GM18858 (cell line): ENCODE results near the gene CCL20.
"Not testable (repeated sequence)": the region's sequence is repeated elsewhere in the genome, so short reads cannot be mapped to it uniquely, and the experiment has no call there.

Source experiments
- ATAC-seq: cut with Tn5 transposase; IDR thresholded peaks from one replicate; pipeline ENCODE4 v1.9.1; 2021; ENCODE audit not compliant: unreplicated experiment

CCL20 gene, protein sequence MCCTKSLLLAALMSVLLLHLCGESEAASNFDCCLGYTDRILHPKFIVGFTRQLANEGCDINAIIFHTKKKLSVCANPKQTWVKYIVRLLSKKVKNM

DNA sequence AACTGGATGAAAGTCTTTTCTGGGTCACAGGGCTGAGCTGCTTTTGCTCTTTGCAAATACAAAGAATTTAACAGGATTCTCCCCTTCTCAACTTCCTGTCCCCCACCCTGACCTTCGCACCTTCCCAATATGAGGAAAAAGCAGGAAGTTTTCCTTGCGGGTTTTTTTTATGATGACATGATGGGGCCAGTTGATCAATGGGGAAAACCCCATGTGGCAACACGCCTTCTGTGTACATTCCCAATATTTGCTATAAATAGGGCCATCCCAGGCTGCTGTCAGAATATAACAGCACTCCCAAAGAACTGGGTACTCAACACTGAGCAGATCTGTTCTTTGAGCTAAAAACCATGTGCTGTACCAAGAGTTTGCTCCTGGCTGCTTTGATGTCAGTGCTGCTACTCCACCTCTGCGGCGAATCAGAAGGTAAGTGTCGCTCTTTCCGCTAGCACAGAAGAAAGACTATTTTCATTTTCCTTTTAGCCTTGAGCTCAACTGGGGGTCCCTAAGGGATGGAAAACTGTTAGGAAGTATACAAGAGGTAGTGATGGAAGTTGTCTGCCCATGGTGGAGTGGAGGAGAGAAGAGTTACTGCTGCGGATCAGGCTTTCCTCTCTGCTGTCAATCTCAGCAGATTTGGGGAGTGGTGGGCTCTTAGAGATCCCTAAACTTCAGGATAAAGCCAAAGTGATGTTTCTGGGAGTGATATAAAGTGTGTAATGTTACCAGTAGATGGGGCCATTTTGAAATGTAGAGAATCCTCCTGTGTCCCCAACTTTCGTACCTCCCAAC is at the start of gene CCL20:
Gene CCL20, plus strand, starts transcription at position 281 of the 792 bp plus-strand sequence. Its CDS starts 70 bp downstream, at position 351.
- ATAC-seq: no peak

DNA sequence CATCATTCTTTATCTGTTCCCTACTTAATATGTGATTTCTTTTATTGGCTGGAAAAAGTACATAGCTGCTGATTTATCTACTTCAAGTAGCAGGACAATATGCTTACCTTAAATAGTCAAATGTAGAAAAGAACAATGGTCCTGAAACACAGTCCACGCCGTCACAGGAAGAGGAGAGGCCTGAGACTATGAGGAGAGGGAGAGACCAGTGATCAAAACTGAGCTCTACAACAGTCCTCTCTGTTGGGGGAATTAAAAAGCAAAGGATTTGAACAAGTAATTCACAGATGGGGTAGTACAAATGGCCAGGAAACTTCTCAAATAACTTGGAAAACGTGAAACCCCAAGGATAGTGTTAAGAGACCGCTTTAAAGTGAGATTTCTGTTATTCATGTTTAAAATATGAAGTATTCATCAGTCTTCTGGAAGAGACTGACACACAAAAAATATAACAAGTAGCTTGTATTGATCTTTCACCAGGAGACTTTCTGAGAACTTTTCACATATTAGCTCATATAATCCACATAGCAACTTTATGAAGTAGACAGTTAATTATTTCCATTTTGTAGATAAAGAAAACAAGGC is 47.8 kb upstream of the CCL20 start:
- no peak for ATAC-seq

DNA sequence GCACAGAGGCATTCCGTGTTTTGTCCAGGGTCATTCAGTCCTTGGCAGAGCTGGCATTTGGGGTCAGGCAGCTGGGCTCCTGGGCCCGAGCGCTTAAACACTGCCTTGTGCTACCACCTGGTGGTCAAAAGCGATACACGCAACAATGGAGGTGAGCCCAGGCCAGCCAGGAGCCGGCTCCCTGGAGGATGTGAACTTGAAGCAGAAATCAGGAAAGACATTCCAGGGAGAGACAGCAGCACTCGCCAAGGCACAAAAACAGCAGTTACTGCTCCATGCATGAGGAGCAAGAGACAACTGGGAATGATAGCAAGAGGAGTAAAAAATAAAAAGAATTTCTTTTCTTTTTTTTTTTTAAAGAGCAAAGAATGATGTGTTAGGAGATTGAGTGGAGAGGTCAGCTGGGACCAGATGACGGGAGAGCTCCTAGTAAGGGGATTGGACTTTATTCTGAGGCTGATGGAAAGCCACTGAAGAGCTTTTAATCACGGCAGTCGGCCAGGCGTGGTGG is 47.2 kb upstream of the CCL20 start:
- ATAC-seq: peak; percentile 99

DNA sequence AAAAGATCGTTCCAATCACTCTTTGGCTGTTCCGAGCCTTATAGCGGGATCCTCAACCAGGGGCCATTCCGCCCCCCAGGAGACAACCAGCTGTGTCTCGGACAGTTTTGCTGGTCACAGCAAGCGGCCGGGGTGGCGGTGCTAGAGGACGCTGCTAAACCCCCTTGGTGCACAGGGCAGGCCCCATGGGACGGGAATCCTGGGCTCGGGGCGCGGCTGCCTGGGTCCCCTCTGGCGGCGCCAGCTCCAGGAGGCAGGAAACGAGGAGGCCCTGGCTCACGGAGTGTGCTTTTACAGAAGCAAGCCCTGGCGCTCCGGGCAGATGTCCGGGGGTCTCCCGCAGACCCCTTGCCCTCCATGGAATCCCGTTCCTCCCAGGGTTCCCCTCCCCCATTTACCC is 45.8 kb upstream of the CCL20 start:
- no peak for ATAC-seq

DNA sequence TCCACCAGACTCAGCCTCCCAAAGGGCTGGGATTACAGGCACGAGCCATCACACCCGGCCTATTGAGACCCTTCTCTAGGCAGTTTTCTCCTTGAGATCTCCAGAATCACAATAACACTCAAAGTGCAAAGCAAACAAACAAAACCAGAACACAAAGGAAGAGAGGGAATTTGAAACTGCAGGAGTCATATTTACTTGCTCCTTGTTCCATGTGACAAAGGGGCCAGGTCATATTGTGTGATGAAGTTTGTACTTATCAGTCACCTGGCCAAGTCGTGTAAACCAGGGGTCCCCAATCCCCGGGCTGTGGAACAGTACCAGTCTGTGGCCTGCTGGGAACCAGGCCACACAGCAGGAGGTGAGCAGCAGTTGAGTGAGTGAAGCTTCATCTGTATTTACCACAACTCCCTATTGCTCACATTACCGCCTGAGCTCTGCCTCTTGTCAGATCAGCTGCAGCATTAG is 41.4 kb upstream of the CCL20 start:
- no peak for ATAC-seq

DNA sequence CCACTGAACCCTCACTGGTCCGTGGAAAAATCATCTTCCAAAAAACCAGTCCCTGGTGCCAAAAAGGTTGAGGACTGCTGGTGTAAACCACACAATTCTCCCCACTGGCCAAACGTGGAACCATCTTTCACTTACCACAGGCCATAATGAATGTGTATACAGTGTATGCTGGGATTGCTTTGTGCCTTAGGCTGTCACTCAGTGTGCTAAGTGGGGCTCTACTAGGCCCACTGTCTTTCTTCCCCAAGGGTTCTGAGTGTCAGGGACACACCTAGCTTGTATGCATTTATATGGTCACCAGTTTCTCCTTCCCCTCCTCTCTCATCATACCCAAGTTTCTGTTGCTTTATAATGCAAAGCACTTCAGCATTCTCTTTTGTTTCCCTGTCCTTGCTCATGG is 40.7 kb upstream of the CCL20 start:
- no peak for ATAC-seq

DNA sequence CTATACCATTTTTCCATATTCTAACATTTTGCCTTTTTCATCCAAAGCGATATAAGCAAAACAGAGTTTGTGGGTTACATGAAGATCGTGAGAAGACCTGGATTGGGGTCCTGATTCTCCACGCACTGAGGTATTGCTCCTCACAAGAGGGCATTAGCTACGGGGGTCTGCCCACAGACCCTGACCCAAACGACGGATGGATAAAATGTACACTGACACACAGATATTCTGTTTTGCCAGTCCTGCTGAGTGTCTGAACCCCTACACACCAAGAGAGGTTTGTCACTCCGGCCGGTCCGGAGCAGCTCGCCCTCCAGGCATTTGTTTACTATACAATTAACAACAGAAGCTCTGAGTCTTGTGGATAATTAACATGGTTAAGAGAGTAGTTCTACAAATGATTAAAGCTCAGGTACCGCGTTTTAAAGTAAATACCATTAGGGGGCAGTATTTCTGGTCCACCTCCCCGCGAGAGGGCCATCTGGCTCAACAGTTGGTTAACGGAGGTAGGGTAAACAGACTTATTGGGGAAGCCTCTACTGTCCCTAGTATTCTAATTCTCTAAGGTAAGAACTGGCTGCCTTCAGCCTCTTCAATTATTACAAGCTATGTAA is 39.5 kb upstream of the CCL20 start:
- no peak for ATAC-seq

DNA sequence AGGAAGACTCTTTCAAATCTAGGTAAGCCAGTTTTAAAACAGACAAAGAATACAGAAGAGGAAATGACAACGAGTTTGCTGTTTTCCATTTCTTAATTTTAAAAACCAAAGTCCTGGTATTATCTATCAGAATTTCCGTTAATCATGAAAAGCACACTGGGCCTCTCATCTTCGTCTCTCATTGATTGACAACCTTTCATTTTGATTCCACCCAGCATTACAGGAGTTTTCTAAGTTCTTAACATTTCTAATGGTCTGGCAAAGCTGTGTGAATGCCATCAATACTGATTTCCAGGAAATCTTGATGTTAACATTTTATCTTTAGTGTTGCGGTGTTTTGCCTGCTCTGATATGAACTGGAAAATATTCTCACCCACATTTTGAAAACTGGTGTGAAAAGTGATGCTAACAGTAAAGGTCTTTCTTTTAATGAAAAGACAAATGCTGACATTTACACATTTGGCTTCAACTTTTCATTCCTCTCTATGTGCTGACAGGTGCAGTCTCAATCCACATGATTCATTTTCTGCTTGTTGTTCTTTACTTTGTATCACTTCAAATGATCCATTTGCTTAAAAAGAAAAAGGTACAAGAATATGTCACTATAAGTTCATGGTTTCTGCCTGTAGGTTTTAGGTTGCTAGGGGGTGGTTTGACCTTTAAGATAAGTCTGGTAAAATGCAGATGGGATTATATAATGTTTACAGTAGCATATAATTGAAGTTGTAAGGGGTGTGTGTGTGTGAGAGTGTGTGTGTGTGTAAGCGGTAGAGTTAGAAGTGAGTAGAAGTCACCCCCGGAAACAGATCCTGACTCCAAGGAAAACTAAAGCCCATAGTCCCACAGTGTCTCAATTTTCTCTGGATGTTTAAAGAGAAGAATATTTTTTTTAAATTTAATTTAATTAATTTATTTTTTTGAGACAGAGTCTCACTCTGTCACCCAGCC is 38.5 kb upstream of the CCL20 start:
- ATAC-seq: no peak

DNA sequence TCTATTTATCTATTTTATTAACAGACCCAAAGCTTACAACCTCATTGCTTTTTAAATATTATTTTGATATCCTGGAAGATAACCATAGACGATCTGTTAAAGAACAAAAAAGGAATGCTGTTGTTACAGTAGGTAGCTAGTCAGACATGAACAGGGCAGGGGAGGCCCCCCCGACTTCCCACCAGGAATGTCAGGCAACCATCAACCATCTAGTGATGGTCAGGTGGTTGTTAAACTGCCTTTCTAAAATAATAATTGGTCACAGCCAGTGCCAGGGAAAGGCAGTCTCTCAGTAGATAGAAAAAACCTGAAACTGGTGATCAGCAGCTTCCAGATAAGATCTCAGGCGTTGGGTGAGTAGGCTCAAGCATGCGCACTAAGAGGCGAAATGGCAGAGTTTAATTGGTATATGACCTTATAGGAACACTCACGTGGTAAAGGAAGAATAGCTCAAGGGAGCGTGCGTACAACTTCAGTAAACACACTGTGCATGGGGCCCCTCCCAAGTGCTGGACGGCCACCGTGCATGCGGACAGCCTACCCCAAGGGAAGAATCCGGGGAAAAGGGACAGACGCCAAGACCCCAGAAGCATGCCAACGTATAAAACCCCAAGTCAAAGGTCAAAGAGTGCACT is 32.5 kb upstream of the CCL20 start:
- ATAC-seq: no peak

DNA sequence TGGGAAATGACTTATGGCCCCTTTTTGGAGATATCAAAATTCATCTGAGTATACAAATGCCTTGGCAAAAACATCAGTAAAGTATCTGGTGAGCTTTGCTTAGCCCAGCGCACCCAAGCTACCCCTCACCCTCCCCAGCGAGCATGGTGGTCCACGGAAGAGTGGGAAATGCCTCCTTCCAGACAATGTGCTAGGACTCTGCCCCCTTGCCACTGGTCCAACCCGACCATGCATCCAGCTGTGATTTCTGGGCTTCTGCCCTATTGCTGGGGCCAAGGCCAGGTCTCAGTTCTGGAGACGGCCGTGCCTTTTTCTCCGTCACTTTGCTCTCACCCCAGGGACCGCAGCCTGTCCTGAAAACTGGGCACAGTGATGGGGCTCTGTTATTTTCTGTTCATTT is 31.8 kb upstream of the CCL20 start:
- no peak for ATAC-seq

DNA sequence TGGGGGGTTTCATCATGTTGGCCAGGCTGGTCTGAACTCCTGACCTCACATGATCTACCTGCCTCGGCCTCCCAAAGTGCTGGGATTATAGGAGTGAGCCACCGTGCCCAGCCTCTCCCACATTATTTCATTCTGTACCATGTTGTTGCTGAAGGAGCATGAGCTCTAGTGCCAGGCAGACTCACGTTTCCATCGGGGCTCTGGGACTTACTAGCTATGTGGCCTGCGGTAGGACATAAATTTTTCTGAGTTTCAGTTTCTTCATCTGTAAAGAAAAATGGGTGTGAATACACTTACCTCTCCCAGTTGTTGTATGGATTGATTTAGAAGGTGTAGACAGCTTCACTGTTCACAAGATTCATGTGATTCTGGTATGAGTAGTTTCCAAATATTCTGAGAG is 30.8 kb upstream of the CCL20 start:
- ATAC-seq: no peak

DNA sequence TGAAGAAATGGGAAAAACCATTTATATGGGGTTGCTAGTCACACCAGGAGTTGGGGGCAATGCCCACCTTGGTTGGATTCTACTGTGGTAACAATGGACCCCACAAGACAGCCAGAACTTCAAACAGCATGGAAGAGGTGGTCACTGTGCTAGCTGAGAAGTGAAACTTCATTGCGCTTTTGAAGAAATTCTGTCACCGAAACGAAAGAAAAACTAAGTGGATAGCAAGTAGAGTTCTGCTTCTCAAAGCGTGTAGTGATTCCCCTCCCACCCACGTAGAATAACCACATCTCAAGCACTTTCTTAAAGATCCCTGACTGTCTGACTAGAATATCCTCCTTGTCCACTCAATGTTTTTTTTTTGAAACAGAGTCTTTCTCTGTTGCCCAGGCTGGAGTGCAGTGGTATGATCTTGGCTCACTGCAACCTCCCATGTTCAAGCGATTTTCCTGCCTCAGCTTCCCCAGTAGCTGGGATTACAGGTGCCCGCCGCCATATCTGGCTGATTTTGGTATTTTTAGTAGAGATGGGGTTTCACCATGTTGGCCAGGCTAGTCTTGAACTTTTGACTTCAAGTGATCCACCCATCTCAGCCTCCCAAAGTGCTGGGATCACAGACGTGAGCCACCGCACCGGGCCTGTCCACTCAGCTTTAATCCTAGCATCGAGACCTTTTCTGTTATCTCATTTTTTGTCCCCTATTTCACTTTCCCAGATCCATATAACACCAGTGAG is 30.1 kb upstream of the CCL20 start:
- ATAC-seq: peak; percentile 98

DNA sequence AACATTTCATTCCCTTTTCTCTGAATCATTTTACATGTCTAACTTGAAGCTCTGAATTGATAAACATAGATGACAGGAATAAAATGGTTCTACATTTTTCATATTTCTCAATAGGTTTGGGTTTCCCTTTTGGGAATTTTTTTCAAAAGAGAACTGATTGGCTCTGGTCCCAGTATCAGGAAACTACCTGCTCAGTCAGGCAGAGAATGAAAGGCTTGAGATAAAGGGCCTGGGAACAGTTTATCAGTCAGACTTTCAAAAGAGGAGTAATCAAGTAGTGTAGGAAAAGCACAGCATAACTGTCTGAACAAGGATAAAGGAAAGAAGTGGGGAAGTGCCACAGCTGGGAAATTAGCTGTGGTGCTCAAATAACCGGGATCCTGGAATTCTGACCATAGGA is 28.3 kb upstream of the CCL20 start:
- ATAC-seq: no peak

DNA sequence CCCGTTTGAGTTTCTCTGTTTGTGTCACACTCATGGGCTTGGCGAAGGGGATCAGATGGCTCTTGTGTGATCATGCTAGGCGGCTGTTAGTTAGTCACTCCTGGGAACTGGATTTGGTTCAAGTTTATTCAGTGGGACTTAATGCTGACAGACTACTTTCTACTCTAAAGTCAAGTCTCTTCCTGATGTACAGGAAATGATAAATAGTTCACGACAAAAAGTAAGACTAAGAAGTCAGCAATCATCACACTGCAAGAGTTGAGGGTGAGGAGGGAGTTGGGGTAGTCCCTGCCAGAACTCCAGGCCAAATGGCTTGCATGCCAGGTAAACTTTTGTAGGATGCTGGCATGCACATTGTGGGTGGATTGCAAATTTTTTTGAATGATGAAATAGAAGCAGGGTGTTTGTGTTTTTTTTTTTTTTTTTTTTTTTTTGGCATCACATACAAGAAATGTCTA is 25.1 kb upstream of the CCL20 start:
- no peak for ATAC-seq

DNA sequence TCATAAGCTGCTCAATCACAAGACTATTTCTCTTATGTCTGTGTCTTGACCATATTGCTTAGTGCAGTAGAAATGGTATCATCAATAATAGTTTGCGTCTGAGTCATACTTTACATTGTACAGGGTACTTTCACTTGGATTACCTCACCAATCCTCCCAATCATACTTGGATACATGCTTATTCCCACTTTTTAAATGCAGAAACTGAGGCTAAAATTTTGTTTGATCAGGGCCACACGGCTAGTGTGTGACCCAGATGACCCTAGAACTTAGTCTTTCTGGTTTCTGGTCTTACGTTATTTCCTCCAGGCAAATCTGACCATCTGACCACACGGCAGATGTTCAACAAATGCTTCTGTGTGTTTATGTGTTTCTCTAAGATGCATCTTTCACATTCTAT is 23.8 kb upstream of the CCL20 start:
- ATAC-seq: no peak

DNA sequence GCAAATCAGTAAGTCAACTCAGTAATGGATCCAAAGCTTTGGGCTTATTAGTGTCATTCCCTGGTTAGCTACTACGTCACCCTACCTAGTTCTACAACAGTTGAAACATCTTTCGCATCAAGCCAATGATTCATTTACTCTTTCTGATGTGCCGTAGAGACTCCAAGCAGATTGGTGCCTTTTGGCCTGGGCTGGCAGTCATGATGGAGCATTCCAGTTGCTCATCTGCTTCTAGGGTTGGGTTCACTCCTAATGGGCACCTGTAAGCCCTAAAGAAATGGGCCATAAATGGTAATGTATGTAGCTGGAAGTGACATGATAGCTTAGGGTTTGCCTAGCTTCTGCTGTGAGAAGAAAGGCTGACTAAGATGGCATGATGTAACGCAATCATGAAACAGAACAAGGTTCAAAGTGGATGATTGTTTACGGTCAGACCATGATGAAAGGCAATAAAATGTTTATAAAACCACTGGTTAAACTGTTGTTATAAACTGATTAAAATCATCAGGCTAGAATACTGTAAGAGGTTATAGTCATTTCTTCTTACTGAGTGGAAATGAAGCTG is 20.4 kb upstream of the CCL20 start:
- no peak for ATAC-seq

DNA sequence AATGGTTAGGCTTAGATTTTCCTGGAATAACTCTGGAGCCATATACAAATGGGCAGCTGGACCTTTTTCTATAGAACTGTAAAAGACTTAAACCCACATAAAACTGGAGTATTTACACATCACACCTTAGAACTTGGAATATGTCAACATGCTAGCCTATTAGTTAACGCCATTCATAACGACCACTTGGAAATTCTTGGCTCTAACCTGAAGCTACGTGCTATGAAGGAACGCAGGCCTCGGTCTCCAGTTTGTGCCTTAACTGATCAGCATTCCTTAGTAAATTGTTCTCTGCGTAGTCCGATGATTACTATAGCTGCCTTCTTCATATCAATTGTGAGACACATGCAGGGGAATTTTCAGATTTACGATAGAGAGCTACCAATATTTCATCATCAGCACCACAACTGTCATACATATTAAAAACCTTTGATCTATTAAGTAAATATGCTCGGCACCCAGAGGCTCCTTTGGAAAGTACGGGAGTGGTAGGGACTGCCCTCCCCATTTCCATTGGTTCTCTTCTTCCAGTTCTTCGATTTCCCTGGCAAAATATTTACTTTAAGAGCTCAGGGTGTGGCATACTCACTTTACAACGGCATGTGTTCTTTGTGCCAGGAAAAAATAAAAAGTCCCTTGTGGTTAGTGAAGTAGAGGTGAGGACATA is 17.5 kb upstream of the CCL20 start:
- no peak for ATAC-seq

DNA sequence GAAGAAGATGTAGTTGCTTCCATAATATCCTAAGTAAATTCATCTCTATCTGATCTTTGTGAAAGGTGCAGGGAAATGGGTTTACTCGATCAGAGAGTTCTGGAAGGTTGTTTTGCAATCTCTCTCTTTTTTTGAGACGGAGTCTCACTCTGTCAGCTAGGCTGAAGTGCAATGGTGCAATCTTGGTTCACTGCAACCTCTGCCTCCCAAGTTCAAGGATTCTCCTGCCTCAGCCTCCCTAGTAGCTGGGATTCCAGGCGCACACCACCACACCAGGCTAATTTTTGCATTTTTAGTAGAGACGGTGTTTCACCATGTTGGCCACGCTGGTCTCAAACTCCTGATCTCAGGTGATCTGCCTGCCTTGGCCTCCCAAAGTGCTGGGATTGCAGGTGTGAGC is 16.9 kb upstream of the CCL20 start:
- not testable (repeated sequence) for ATAC-seq

DNA sequence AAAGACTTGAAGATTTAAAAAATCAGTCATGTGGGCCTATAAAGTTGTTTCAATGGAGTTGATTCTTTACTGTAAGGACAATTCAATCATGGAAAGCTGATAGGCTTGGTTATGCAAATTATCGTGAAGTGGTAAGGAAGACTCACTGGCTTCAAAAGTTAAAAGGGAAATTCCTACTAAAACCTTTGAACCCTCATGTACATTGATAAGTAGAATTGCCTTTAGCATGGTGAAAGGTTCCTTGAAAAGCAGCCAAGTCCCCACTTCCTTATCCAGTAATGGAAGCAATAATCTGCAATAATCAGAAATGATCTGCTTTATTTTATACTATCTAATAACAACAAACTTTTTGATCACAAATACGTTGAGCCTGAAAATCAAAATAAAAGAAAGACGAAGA is 14.4 kb upstream of the CCL20 start:
- no peak for ATAC-seq
